Stimulated activated CD8-positive, alpha-beta memory T cell treated with anti-CD3 and anti-CD28 coated beads, Interleukin-15, amount 100 ng/mL, for 1 hour (primary cell): ENCODE measurements around the gene ZNF888.
"Not testable (repeated sequence)": the region's sequence is repeated elsewhere in the genome, so short reads cannot be mapped to it uniquely, and the experiment has no call there.

Experiments
- DNase-seq: peaks from one replicate; pipeline ENCODE4 v3.0.0-alpha.2; 2020; ENCODE audit warnings: low read depth

The ZNF888 gene

GRCh38 chr19:52872996-52873395 is 50.2 kb downstream of the ZNF888 start:
- DNase-seq: not testable (repeated sequence)

- no peak for DNase-seq
Observed at GRCh38 chr19:52871466-52871865, 51.8 kb downstream of the ZNF888 start.

- DNase-seq: not testable (repeated sequence)
Observed at GRCh38 chr19:52868031-52868430, 55.2 kb downstream of the ZNF888 start.

GRCh38 chr19:52857378-52858191 is 65.6 kb downstream of the ZNF888 start, which contains the start of gene ZNF468:
ZNF468 (minus strand) TSS chr19:52857619; CDS start chr19:52854272, 3,347 bp downstream.
- DNase-seq: peak; percentile 35

- DNase-seq: not testable (repeated sequence)
Observed at GRCh38 chr19:52856540-52857377, 66.5 kb downstream of the ZNF888 start.
